ENCODE data around the gene FBRS. TPM values are rescaled to one million over a fixed set of nuclear protein-coding genes. Genes with fewer than 3 reads are reported as not detected.

FBRS gene
- total RNA-seq, 1 donor from 2014 or later: 162 TPM

DNA sequence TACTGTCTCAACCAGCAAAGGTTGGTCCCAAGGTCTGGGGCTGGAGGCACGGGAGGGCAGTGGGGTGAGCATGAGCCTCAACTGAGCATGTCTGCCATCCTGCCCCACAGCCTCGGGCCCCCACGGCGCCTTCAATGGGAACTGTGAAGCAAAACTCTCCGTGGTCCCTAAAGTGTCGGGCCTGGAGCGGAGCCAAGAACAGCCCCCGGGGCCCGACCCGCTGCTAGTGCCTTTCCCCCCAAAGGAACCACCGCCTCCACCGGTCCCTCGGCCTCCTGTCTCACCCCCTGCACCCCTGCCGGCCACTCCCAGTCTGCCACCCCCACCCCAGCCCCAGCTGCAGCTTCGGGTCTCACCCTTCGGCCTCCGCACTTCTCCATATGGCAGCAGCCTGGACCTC lies 4.2 kb downstream of the FBRS start:
- intact Hi-C loops (cut with micrococcal nuclease): no loop called here

DNA sequence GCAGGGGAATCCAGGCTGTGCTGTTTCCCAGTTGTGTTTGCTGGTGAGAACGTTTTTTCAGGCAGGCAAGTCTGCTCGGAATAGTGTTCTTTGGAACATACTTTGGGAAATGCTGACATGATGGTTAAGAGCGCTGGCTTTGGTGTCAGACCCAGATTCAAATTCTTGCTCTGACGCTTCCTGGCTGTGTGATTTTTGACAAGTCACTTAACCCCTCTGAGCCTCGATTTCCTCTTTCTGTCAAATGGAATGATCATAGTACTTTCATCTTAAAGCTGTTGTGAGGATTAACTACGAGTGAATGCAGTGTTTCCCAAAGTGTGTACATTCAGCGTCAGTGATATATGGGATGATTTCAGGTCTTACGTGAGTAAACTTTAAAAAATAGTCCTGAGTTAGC lies 4.8 kb downstream of the FBRS start:
- intact Hi-C loops (cut with micrococcal nuclease): no loop called here

DNA sequence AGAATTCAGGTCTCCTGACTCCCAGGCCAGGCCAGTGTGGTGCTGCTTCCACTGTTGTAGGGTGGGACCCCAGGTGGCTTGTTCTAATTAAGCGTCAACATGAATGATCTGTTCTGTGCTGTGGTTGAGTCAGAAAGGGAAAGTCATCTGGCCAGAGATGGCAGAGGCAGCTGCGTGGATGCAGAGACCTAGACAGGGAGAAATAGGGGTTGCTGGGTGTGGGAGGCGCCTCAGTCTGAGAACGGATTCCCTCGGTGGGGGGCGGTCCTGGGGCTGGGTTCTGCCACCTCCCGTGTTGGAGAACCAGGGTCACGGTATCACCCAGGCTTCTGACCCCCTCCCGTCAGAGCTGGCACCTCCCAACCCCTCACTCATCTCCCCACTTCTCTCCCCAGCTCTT lies 5.6 kb downstream of the FBRS start:
- intact Hi-C loops (cut with micrococcal nuclease): no loop called here

DNA sequence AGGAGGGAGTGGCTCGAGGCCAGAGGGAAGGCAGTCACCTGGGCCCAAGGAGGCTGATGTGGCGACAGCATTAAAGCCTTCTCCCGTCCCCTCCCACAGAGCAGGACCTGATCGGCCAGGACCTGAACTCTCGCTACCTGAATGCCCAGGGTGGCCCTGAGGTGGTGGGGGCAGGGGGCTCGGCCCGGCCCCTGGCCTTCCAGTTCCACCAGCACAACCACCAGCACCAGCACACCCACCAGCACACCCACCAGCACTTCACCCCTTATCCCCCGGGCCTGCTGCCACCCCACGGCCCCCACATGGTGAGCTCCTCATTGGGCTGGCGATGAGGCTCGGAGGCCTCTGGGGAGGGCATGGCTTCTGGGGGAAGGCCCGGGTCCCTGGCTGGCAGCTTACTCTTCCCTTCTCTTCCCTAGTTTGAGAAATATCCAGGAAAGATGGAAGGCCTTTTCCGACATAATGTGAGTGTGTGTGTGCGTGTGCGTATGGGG lies 6.4 kb downstream of the FBRS start:
- intact Hi-C loops (cut with micrococcal nuclease): no loop called here

DNA sequence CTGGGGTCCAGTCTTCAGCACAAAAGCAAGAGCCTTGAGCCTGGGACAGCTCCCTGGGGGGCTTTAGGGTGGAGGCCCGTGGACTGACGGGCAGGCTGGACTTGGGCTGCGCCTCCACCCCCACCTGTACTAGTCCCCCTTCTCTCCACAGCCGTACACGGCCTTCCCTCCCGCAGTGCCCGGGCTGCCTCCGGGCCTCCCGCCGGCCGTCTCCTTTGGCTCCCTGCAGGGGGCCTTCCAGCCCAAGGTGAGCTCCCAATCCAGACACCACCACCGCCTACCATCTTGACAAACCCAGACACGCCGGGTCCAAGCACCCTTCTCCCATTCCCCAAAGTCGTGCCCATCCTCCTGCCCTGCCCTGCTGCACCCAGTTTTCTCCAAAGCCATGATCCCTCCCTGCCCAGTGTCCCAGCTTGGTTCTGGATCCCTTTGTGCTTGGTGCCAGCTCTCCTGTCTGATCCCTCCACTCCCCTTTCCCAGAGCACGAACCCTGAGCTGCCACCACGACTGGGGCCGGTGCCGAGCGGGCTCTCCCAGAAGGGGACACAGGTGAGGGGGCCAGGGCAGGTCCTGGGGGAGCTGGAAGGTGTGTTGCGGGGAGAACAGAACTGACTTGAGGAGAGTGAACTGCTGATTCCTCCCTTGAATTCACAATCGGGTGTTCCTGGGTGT lies 7.1 kb downstream of the FBRS start:
- intact Hi-C loops (cut with micrococcal nuclease): no loop called here

DNA sequence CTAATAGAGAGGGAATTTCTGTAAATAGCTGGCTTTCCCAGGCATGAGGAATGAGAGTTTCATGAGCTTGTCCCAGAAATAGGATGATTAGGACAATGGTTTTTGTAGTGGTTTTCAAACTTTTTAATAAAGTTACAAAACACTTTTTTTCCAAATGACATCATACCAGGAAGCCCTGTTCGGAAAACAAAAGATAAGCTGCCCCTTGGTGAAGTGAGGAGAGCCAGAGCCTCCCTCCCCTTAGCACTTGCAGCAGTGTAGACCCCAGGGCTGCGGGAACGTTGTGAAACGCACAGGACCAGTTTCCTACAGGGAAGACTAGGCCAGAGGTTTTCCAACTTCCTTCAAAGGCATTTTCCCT lies 7.6 kb downstream of the FBRS start:
- intact Hi-C loops (cut with micrococcal nuclease): no loop called here

DNA sequence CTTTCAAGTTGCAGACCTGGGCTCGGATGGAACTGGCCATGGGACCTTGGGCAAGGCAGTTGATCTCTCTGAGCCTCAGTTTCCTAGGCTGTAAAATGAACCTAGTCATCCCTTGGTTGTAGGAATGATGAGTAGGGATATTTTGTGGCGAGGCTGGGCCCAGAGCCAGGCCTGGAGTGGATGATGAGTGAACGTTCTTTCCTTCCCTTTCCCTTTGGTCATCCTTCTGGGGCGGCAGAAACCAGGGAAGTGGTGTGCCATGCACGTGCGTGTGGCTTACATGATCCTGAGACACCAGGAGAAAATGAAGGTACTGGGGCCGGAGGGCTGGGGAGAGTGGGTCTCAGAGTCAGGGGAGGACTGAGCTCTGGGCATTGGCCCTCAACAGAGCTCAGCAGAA lies 8.4 kb downstream of the FBRS start:
- intact Hi-C loops (cut with micrococcal nuclease): no loop called here

DNA sequence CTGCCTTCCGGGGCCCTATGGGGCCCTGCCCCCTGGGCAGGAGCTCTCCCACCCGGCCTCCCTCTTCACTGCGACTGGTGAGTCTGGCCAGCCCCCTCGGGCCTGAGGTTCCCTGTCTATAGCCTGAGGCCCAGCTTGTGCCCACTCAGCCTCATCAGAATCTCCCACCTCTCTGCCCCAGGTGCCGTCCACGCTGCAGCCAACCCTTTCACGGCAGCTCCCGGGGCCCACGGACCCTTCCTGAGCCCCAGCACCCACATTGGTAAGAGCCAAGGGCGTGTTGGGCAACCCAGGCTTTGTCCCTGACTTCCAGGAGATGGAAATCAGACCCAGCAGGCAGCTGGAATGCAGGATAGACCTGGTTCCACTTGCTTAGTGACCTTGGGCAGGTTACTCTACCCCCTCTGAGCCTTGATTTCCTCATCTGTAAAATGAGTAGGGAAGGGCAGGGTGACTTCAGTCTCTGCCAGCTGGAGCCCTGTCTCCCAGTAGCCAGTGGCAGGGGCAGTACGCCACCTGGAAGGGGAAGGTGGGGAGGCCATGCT lies 9.2 kb downstream of the FBRS start:
- intact Hi-C loops (cut with micrococcal nuclease): no loop called here

DNA sequence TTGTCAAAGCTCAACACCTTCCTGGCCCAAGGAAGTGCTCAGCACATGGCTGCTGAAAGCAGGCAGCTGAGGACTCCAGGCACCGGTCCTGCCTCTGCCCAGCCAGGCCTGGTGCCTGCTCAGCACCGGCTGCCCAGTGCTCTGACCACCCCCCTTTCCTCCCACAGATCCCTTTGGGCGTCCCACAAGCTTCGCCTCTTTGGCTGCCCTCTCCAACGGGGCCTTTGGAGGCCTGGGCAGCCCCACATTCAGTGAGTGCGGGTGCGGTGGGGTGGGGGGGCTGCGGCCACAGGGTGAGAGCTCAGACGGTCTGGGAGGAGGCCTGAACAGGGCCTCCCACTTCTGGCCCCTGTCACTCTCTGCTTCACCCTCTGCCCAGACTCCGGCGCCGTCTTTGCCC lies 10.2 kb downstream of the FBRS start:
- intact Hi-C loops (cut with micrococcal nuclease): no loop called here

DNA sequence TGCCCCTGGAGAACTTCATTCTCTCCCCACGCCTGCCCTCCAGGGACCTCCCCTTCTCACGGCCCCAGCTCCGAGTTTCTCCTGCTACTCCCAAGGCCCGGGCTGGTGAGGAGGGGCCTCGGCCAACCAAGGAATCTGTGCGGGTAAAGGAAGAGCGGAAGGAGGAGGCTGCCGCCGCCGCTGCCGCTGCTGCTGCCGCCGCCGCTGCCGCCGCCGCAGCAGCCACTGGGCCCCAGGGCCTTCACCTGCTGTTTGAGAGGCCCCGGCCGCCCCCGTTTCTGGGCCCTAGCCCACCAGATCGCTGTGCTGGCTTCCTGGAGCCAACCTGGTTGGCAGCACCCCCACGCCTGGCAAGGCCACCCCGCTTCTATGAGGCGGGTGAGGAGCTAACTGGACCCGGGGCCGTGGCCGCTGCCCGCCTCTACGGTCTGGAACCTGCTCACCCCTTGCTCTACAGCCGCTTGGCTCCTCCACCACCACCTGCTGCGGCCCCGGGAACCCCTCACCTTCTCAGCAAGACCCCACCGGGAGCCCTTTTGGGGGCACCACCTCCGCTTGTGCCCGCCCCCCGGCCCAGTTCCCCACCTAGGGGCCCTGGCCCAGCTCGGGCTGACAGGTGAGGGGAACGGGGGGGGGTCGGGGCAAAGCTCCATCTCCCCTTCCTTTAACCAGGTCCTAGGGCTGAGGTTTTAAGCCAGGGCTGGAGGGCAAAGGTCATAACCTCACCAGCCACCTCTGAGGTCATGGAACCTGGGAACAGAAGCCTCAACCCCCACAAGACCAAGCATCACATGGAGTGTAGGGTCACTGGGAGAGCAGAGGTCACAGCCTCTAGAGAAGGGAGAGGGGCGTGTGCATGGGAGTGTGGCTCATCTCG lies 11.0 kb downstream of the FBRS start:
- intact Hi-C loops (cut with micrococcal nuclease): no loop called here

DNA sequence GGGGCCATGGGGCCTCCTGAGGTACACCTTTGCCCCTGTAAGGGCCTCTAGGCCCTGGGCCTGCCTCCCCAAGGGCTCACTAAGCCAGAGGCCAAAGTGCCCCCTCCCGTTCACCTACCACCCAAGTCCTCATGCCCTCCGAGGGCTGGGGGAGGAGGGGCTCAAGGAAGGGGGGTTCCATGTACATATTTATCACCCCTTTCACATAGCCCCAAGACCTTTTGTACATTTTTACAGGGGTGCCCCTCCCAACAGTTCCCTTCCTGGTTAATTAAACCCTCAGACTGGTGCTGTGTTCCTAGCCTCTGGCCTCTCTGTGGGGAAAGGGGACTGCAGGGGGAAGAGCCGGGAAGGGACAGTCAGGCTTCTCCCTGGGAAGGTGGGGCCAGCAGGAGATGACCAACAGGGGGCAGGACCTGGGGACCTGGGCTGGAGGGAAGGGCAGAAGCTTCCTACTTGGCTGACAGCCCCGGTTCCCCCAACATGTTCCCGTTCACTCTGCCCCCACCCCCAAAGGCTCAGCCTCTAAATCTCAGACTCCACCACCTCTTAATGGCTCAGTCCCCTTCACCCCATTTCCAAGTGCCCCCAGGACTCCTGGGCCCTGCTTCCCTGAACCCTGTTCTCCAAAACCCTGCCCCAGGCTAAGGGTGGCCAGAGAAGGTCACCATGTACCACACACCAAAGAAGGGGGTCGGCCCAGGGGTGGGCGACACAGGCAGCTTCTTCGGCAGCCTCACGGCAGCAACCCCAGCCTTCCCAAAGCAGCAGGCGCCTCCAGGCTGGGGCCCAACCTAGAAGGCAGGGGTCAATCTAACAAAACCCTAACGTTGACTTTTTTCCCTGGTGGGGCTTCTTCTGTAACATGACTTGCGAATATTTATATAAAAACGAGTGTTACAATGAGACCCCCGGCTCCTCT lies 11.9 kb downstream of the FBRS start:
- intact Hi-C loops (cut with micrococcal nuclease): no loop called here

DNA sequence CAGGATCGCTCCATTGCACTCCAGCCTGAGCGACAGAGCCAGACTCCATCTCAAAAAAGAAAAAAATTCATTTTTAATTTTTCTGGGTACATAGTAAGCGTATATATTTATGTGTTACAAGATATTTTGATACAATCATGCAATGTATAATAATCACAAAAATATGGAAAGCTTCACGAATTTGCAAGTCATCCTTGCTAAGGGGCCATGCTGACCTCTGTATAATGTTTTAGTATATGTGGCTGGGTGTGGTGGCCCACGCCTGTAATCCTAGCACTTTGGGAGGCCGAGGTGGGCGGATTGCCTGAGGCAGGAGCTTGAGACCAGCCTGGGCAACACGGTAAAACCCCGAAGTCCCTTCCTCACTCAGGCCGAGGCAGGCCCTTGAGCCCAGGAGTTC lies 16.9 kb downstream of the FBRS start:
- intact Hi-C loops (cut with micrococcal nuclease): no loop called here

DNA sequence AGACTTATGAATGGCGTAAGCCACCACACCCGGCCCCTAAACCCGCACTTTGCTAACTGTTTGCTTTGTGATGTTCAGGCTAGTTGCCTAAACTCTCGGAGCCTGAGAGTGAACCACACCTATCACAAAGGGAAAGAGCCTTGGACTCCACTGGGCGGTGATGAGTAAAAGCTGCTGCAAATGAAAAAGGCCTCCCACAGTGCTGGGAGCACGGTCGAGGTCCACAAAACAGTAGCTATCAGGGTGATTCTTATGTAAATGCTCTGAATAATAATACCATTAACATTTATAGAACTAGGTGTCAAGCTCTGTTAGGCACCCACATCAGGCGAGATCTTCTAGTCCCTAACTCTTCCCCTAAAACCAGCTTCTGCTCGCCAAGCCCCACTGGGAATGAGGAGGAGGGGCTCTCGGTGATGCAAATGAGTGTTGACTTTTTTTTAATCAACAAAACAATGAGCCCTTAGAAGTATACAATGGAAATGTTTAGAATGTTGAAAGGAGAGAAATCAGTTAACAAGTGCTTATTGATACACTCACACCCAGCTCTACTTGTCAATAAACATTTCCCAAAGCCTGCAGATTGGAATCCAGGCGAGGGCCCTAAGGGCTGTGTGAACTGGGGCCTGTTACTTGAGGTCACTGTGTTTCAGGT lies 19.8 kb downstream of the FBRS start:
- intact Hi-C loops (cut with micrococcal nuclease): no loop called here

DNA sequence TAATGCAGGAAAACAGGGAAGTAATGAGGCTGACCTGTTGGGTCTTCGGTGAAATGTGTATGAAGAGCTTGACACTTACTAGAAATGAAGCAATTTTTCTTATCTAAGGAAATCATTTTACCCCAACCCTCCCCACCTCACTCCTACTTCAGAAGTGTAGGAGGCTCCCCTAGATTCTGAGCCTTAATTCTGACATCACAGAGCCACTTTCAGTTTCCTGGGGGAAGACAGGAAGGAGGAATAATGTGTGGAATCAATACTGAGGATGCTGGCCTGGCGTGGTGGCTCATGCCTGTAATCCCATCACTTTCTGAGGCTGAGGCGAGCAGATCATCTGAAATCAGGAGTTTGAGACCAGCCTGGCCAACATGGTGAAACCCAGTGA lies 20.3 kb downstream of the FBRS start:
- intact Hi-C loops (cut with micrococcal nuclease): no loop called here

DNA sequence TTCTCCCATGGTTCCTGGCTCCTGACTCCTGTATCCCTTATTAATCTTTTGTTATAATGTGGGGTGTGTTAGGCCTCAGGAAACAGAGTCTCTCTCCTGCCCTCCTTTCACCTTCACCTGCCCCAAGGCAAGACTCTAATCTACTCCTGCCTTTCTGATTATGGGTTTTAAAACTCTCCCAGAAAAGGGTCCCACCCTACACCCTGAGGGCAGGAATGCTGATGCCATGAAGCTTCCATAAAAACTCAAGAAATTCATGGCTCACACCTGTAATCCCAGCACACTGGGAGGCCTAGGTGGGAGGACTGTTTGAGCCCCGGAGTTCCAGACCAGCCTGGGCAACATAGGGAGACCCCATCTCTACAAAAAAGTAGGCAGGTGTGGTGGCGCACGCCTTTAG lies 22.1 kb downstream of the FBRS start:
- intact Hi-C loops (cut with micrococcal nuclease): no loop called here

DNA sequence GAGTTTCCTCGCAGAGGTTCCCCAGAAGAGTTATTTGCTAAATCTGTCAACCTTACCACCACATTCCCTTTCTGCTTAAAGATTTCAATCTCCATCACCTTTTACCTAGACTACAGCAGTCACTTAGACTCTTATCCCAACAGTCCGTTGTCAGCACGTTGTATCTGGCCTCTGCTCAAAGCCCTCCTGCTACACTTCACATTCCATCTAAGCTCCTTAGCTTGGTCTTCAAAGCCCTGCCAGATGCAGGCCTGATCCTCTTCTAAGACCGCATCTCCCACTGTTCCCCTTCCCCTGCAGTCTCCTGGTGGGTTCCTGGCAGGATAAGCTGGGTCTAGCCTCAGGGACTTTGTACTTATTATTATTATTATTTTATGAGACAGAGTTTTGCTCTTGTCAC lies 30.5 kb downstream of the FBRS start:
- intact Hi-C loops (cut with micrococcal nuclease): no loop called here

DNA sequence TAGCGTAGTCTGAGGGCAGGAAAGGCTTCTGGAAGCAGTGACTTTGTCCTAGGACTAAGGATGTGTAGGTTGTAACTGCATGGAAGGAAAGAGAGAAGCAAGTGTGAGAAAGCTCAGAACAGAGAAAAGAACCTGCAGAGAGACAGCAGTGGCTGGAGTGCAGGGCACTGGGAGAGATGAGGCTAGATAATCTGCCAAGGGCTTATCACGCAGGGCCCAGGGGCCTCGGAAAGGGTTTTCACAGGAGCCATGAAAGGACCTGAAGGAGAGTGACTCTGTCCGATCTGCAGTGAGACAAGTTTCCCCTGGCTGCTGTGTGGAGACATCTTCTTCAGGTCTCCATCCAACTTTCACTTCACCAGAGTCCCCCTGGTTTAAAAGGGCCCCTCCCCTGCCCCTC lies 33.7 kb downstream of the FBRS start:
- intact Hi-C loops (cut with micrococcal nuclease): no loop called here

DNA sequence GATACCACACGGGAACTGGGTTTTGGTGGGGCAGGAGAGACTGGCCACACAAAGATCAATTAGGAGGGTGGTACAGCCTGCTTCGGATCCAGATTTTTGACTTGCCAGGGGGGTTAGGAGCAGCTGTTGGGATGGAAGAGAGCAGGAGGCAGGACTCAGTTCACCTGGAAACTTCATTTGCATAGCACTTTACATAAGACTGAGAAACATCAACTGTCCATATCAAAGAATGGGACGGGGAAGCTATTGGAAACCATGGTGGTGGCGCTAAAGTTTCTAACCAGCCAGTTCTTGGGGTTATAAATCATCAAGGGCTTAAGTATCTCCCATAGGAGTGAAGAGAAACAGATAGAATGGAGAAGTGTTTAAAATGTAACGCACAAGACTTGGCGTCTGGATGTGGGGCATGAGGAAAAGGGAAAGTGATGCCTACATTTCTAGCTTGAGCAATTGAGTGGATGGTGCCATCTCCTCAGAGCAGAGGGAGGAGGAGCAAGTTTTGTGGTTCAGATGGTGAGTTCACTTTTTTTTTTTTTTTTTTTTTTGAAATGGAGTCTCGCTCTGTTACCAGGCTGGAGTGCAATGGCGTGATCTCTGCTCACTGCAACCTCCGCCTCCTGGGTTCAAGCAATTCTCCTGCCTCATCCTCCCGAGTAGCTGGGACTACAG lies 34.3 kb downstream of the FBRS start:
- intact Hi-C loops (cut with micrococcal nuclease): no loop called here

DNA sequence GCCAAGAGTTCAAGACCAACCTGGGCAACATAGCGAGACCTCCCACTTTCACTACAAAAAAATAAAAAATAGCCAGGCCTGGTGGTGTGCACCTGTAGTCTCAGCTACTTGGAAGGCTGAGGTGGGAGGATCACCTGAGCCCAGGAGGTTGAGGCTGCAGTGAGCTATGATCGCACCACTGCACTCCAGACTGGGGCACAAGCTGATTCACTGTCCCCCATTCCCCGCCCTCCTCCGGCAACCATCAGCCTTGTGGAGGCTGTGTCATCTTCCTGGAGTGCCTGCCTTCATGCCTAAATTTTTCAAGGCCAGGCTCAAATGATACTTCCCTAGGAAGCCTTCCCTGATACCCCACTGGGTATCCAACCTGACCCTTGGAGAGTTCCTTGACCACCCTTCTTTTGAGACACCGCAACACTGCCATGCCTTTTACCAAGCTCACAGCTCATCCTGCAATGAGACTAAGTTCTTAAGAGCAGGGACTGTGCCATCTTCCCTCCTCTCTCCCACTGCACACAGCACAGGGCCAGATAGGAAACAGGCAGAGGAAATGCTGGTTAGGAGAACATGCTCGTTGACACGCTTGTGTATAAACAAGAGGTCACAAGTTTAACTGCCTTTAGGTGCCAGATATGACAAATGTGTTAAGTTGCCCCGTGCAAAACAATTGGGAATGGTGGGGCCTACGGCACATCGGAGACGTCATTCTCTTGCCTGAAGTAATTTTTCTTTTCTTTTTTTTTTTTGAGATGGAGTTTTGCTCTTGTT lies 36.9 kb downstream of the FBRS start:
- intact Hi-C loops (cut with micrococcal nuclease): loop anchor here (1.0 to 5.0 kb wide), 10 partner anchors 11 to 1848 kb away; partner anchors contain the start of genes DCTPP1, MAZ, TUFM and ZNF785
